ENCODE measurements around the gene IDH3B. TPM values are rescaled to one million over a fixed set of nuclear protein-coding genes. Genes with fewer than 3 reads are reported as not detected.

The IDH3B gene
- total and polyA plus RNA-seq, 9 of the 15 experiments (the other 6 are each of a cell fraction or from before 2014, with no cell fraction given): 91.7 to 224 (median 155) TPM

DNA sequence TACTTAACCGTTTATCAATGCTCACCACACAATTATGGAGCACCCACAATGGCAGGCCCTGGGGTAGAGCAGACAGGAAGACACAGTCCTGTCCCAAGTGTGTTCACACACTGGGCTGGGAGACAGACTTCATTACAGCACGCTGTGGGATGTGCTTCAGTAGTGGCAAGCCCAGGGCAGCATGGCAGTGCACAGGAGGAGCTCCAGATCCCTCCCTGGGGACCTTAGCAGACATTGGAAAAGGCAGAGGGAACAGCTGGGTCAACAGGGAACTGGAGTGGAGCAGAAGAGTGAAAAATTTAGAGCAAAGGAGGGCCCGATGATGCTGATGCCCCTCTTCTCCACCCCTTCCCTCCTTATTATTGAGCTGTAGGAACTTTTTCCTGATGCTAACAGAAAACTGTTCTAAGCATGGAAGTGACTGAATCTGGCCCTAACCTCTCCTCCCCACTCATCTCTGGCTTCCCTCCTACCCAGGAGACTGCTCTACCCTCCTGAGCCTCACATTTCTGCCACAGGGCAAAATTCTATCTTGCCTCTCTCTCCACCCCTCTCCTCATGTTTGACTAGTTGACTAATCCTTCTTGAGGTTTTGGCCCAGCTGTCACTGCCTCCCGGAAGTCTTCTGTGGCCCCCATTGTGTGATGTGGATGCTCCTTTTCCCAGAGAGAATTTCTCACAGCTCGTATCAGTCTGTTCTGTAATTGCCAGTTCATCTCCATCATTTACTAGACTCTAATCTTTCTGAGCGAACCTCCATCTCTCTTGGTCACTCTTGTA is 52.9 kb downstream of the IDH3B start (continued):
- TF ChIP-seq ETV1 (tag; conservative IDR thresholded peaks at IDR 0.05; ENCODE audit: low read depth) (no peak), RBM39 (optimal IDR thresholded peaks at IDR 0.05; ENCODE audit: low read depth, low read length) (no peak), MYBL2 (IDR thresholded peaks at IDR 0.05; ENCODE audit: low read depth) (no peak), MYBL2 (CRISPR knock-in tag; IDR thresholded peaks at IDR 0.05; ENCODE audit: borderline replicate concordance) (no peak), LCOR (CRISPR knock-in tag; IDR thresholded peaks at IDR 0.05) (no peak), FIP1L1 (IDR thresholded peaks at IDR 0.05; ENCODE audit: low read depth, low read length, poor library complexity, severe bottlenecking) (no peak)
- TF ChIP-seq, protein P1, sequence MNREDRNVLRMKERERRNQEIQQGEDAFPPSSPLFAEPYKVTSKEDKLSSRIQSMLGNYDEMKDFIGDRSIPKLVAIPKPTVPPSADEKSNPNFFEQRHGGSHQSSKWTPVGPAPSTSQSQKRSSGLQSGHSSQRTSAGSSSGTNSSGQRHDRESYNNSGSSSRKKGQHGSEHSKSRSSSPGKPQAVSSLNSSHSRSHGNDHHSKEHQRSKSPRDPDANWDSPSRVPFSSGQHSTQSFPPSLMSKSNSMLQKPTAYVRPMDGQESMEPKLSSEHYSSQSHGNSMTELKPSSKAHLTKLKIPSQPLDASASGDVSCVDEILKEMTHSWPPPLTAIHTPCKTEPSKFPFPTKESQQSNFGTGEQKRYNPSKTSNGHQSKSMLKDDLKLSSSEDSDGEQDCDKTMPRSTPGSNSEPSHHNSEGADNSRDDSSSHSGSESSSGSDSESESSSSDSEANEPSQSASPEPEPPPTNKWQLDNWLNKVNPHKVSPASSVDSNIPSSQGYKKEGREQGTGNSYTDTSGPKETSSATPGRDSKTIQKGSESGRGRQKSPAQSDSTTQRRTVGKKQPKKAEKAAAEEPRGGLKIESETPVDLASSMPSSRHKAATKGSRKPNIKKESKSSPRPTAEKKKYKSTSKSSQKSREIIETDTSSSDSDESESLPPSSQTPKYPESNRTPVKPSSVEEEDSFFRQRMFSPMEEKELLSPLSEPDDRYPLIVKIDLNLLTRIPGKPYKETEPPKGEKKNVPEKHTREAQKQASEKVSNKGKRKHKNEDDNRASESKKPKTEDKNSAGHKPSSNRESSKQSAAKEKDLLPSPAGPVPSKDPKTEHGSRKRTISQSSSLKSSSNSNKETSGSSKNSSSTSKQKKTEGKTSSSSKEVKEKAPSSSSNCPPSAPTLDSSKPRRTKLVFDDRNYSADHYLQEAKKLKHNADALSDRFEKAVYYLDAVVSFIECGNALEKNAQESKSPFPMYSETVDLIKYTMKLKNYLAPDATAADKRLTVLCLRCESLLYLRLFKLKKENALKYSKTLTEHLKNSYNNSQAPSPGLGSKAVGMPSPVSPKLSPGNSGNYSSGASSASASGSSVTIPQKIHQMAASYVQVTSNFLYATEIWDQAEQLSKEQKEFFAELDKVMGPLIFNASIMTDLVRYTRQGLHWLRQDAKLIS (CRISPR knock-in tag; IDR thresholded peaks at IDR 0.05): no peak

Data from K562 (cell line).